HG02943 (cell line): ENCODE measurements around the gene PTPRM.
"Not testable (repeated sequence)": the region's sequence is repeated elsewhere in the genome, so short reads cannot be mapped to it uniquely, and the experiment has no call there.

Source experiments
- ATAC-seq: cut with Tn5 transposase; IDR thresholded peaks from one replicate; pipeline ENCODE4 v1.9.1; 2021; ENCODE audit warnings: mild to moderate bottlenecking, low read depth, moderate library complexity; ENCODE audit not compliant: unreplicated experiment

The PTPRM gene

DNA sequence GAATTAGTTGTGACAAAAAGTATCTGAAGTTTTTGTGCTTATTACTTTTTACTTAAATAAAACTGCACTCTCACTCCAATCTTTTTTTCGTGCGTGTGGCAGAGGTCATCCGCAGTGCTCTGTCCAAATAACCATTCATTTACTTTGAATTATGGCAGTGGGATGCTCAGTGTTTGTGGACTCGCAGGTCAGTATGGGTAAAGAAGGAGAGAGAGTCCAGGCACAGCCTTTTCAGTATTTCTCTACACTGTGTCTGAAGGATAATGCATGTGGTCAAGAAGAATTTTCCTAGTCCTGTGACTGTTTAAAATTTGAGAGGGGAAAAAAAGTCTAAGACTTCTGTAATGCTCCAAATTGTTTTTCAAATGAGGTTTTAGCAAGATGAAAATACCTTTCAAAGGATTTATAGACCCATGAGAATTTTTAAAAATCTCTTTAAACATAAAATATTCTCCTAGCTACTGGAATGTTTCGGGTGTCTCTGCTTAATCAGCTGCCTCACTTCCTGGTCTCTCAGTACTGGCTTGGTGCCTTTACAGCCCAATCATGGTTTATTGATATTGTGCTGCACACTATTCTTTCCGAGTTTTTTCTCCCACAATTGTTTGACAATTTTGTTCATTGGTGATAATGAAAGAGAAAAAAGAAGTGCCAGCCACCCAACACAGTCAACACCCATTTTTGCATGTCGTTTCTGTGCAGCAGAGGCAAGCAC, 453.2 kb downstream of the PTPRM start:
- no peak for ATAC-seq

DNA sequence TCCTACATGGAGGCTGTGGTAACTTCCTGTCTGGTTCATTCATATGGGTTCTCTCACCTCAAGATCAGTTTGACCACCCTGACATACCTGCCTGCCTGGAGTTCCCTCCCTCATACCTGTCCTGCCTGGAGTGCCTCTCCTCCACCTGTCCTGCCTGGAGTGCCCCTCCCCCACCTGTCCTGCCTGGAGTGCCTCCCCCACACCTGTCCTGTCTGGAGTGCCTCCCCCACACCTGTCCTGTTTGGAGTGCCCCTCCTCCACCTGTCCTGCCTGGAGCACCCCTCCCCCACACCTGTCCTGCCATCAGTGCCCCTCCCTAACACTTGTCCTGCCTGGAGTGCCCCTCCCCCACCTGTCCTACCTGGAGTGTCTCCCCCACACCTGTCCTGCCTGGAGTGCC, 461.9 kb downstream of the PTPRM start:
- no peak for ATAC-seq

DNA sequence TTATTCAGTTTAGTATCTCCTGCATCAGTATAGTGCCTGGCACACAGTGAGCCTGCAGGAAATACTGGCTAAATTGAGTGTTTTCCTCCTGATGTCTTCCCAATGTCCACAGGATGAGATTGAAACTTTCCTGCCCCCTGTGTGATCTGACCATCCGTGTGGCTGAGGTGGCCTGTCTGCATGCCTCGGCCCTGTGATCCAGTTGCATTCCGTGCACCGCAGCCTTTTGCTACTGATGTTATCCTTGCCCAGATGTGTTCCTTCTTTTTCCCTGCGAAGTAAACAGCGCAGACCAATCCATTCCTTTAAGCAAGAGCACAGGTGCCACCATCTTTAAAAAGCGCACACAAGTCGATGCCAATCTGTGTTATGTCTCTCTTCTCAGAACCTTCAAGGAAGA, 462.6 kb downstream of the PTPRM start:
- ATAC-seq = no peak

DNA sequence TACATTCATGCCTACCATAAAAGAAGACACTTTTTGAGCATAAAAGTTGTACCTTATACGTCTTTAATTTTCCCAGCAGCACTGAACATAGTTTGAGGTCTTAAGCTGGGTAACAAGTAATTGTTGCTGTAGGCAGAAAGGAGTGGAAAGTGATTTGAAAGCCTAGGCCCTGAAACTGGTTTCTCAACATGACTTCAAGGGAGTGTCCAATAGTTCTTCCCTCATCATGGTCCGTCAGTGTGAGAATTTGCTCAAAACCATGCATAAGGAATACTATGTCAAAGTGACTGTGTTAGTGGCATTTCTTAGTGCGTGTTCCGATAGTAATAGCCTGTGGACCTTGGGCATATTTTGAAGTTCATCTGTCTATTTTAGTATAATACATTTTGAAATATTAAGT, 463.1 kb downstream of the PTPRM start:
- ATAC-seq = no peak

DNA sequence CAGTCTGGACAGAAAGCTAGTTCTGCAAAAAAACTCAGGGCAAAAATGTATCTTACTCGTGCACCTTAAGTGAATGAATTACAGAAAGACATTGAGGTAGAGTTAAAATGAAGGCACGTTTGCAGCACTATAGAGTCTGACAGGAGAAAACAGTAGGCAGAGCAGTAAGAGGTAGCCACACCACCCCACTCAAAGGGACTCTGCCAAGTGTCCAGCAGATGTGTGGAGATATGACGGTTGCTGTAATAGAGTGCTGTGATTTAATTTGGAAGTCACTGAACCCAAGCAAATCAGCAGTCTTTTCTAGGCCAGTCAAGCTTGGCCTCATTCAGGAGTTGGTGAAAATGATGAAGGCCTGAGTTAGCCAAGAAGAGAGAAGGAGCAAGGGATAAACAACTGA, 464.4 kb downstream of the PTPRM start:
- no peak for ATAC-seq

DNA sequence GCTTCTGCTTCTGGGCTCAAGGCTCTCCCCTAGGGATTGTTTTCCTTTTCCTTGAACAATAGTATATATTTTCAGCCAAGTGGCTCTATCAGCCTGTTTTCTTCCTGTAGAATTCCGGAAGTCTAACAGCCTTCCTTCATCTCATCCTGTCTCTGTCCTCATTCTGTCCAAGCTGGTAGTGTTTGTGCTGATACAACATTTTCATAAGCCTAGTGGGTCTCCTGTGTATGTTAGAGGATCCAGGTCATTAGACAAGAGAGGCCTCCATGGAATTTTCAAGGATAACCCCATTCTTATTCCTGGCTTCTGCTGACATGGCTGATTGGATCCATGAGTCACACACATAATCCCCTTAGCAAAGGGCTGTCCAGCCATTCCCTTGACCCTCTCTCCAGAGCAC, 467.6 kb downstream of the PTPRM start:
- ATAC-seq = no peak

DNA sequence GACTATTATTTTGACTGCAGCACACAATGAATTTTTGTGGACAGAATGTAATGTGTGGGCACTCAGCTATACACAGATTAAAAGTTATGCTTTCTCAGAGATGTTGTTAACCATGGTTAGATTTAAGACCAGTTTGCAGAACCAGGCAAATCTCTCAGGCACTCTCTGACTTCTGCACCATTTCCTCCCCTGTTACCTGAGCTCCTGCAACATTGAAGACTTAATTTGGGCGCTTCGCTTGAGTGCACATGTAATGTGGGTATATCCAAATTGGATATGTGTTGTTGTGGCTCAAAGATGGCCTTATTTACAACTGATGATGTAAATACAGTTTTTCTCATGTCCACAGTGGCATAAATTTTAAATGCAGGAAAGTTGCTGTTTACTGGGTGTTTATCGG, 469.4 kb downstream of the PTPRM start:
- no peak for ATAC-seq

DNA sequence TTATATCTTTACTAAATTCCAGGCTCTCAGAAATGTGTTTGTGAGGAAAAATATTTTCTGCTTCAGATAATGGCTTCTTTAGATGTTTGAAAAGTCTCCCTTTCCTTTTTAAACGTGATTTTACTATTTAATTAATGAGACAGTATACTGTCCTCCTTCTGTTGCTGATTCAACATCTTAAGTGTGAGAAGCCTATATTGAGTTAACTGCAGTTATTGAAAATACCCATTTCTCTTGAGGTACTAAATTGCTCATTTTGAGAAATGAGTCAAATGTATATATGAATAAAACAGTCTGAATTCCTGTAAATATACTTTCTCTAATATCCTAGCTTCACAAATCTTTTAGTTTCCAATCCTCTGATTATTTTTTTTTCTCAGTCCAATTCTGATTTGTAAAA, 470.2 kb downstream of the PTPRM start:
- ATAC-seq = no peak

DNA sequence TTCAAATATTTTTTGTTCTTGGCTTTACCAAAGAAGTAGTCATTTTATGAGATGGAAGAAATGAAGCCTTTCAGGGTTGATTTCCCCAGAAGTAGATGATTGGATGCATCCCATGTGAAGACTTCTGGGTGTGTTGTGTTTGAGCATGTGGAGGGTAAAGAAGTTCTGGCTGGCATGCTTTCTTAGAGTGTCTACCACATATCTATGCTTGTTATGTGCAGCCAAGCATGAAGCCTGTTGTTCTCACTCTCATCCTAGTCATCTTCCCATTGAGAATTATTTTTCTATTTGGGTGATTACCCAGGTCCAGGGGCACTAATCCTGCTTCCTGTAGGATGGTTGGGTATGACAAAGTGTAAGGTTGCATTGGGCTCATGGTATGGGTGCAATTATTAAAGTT, 472.9 kb downstream of the PTPRM start:
- no peak for ATAC-seq

DNA sequence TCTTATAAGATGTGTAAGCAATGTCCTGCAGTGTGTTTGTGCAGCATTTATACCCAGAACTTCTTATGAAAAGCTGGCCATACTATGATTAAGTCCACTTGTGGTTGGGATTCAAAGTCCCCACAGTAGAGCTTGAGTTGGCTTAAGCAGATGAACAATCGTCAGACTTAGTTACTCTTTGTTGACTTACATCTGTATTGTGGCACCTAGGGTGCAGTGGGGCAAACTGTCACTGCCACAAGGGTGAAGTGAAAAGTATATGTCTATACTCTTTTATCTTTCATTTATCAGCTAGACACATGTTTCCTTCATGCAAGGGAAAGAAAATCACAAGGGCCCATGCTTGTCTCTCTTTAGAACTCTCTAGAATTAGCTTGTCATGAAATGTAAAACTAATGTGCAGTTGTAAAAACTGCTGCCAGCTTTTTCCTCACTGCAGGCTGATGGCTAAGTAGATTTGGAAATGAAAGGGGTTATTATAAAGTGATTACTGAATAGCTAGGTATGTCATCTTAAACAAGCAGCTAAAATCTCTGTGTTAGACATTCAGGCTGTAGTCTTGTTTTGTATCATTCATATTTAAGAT, 474.5 kb downstream of the PTPRM start:
- no peak for ATAC-seq

DNA sequence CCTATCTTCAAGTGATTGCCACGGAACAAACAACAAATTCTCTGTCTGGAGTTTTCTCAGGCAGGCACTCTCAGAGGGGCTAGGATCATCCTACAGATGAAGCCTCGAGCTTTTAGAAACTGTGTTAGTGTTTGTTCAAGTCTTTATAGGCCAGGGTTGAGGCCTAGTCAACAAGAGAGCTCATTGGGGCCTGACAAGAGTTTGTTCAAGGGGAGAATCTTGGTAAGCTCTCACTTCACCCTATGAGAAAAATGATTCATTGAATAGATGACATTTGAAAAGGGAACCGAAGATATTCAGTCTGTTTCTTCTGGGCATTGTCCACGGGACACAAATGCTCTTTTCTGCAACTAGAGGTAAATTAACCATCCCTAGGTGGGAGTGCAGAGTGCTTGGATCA, 476.9 kb downstream of the PTPRM start:
- no peak for ATAC-seq

DNA sequence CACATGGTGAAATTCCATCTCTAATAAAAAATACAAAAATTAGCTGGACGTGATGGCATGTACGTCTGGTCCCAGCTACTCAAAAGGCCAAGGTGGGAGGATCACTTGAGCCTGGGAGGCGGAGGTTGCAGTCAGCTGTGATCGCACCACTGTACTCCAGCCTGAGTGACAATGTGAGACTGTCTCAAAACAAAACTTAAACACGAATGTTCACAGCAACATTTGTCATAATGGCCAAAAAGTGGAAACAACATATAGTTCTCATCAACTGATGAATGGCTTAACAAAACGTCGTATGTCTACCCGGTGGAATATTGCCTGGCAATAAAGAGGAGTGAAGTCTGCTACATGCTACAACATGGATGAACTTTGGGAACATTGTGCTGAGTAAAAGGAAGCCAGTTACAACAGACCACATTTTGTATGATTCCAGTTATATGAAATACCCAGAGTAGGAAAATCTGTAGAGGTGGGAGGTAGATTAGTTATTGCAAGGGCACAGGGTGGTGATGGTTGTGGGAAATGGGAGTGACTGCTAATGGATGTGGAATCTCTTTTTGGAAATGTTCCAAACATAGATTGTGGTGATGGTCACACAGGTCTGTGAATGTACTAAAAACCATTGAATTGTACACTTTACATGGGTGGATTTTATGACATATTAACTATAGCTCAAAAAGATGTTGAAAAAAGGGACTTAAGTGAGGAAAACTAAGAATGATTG, 478.2 kb downstream of the PTPRM start:
- no peak for ATAC-seq

DNA sequence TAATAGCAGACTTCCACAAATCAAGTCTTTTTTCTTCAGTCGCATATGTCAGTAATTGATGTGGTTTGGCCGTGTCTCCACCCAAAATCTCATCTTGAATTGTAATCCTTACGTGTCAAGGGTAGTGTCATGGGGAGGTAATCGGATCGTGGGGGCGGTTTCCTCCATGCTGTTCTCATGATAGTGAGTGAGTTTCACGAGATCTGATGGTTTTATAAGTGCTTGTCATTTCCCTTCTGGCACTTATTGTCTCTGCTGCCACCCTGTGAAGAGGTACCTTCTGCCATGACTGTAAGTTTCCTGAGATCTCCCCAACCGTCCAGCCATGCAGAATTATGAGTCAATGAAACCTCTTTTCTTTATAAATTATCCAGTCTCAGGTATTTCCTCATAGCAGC, 478.8 kb downstream of the PTPRM start:
- ATAC-seq = no peak

DNA sequence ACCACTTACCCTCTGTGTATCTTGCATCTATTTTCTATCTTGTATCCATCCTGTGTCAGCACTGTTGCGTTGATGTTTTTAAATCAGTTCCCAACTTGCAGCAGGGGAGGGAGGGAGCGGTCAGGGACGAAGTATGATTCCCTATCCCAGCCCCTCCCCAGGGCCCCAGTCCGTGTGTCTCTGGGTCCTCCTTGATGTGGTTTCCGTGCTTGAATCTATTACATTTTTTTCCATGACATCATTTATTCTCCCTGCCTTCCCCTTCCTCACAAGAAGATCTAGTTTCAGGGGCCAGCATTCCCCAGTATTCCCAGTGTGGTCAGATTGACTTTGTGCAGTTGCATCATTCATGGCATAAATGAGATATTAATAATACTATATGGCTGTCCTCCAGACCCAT, 479.3 kb downstream of the PTPRM start:
- ATAC-seq = no peak

DNA sequence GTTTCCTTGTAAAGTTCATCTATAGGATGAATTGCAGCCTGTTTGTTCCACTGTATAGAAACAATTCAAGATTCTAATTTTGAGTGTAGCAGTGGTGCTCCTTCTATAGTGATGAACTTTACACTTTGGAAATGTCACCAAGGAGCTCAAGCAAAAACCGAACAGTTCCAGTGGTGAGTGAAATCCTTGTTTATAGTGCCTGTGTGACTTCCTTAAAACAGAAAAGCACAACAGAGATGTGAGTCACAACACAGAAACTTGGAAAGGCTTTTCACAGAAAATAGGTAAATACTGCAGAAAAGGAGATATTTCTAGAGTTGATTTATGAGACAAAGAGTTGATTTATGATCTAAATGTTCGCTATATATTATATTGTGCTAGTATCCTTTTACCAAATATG, 482.0 kb downstream of the PTPRM start:
- no peak for ATAC-seq

DNA sequence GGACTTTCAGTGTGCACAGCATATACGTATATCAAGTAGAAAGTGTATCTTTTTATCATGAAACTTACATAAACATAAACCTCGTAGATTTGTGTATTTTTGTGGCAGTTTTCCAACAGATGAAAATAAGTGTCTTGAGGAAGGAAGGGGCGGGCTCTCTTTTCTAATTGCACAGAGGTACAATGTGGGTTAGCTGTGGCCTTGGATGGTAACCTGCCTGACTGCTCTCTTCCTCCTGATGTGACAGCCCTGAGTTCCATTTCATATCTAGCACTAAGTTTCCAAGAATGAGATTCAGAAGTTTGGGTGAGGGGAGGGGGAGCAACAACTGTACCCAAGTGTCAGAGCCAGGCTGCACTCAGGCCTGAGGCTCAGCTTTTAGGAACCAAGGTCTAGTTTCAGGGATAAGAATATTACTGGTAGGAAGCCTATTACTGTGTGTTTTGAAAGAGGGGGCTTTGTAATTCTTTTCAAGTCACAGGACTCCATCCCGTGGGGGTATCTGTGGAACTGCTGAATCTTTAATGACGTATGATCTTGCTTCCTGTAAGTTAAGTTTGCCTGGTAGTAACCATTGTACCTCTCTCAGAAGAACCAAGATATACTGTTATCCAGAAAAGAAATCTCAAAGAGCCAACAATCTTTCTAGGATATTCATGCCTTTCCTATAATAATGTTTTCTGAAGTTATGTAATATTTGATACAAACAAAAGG, 483.7 kb downstream of the PTPRM start:
- ATAC-seq = no peak

DNA sequence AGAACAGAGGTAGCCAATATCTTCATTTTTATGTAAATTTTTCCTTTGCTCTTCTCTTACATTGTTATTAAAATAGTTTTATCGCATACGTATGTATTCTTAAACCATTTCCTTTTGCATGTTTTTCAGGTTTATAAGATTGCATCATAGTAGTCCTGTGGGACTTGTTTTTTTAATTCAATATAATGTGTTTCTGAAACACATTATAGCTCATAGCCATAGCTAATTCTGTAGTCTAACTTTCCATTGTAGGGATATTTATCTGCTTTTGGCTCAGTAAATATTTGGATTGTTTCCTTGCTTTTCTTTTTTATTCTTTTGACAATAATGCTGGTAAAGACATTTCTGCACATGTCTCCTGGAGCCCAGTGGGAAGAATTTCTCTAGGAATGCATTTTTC, 484.3 kb downstream of the PTPRM start:
- no peak for ATAC-seq

DNA sequence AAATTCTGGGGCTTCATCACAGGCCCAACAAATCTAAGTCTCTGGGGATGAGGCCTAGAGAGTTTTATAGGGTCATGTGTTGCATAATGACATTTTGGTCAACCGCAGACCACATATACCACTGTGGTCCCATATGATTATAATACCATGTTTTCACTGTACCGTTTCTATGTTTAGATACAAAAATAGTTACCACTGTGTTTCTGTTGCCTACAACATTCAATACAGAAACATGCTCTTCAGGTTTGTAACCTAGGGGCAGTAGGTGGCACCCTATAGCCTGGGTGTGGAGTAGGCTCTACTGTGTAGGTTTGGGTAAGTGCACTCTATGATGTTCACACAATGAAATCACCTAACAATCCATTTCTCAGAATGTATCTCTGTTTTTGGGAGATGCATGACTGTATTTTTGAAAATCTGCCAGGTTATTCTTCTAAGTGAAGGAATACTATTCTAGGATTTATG, 485.2 kb downstream of the PTPRM start:
- no peak for ATAC-seq

DNA sequence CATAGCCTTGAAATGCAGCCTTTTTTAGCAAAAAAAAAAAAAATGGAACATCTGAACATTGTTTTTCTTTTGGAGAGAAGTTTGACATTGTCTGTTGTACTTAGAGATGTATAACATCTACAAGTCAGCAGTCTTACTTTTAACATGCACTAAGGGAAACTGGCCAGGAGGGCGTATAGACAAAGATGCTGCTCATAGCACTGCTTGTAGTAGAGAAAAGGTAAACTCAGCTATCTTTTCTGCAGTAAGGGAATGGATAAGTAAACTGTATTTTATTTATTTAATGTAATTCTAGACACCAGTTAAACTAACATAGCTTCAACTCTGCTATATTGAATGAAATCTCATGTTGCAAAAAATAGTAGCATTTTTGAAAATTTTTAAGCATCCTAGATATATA, 489.6 kb downstream of the PTPRM start:
- no peak for ATAC-seq

DNA sequence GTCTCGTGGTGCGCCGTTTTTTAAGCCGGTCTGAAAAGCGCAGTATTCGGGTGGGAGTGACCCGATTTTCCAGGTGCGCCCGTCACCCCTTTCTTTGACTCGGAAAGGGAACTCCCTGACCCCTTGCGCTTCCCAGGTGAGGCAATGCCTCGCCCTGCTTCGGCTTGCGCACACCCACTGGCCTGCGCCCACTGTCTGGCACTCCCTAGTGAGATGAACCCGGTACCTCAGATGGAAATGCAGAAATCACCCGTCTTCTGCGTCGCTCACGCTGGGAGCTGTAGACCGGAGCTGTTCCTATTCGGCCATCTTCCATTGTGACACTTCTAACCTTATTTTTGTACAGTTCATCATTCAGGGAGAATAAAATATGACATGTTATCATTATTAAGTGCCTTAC, 496.0 kb downstream of the PTPRM start:
- ATAC-seq = not testable (repeated sequence)

DNA sequence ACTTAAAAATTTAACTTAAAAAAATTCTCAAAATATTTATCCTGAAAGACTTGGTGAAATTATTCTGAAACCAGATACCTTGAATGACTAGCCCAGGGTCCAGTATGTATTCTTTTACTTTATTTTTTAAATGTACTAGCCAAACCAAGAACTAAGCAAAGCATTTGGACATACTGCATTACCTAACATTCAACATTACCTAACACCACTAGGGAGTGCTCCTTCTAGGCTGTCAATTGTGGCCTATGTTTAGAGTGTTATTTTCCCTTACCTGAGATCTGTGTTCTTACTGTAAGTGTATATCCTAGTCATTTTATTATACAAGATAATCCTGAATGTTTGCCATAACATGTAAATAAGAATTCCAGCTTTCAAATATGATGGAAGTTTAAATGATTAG, 496.6 kb downstream of the PTPRM start:
- ATAC-seq = no peak
